VCaP (cell line): ENCODE data around the gene DNM3.
A peak's percentile ranks its signal among the peaks of the same experiment; 100 is the strongest.

Experiments
- H3K27ac ChIP-seq: fragments of 450-650 bp; 2 replicates; pipeline ENCODE4 v1.5.1; 2017
- TF ChIP-seq, protein P1 (sequence below): fragments of 450-650 bp; conservative IDR thresholded peaks from 2 replicates; pipeline ENCODE4 v1.5.1; 2017; ENCODE audit warnings: mild to moderate bottlenecking, moderate library complexity

The DNM3 gene

GRCh38 chr1:172275478-172275877 lies 434.2 kb downstream of the DNM3 start:
- peak overlapping the region; percentile 35 for H3K27ac ChIP-seq
- TF ChIP-seq, protein P1, sequence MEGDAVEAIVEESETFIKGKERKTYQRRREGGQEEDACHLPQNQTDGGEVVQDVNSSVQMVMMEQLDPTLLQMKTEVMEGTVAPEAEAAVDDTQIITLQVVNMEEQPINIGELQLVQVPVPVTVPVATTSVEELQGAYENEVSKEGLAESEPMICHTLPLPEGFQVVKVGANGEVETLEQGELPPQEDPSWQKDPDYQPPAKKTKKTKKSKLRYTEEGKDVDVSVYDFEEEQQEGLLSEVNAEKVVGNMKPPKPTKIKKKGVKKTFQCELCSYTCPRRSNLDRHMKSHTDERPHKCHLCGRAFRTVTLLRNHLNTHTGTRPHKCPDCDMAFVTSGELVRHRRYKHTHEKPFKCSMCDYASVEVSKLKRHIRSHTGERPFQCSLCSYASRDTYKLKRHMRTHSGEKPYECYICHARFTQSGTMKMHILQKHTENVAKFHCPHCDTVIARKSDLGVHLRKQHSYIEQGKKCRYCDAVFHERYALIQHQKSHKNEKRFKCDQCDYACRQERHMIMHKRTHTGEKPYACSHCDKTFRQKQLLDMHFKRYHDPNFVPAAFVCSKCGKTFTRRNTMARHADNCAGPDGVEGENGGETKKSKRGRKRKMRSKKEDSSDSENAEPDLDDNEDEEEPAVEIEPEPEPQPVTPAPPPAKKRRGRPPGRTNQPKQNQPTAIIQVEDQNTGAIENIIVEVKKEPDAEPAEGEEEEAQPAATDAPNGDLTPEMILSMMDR = no peak

- H3K27ac ChIP-seq = peak overlapping the region; percentile 35
- TF ChIP-seq, protein P1 = no peak
Observed at GRCh38 chr1:172276120-172276818, 435.0 kb downstream of the DNM3 start.

- H3K27ac ChIP-seq = no peak overlapping the region
- TF ChIP-seq, protein P1 = no peak
Observed at GRCh38 chr1:172277275-172277674, 436.0 kb downstream of the DNM3 start.

DNA sequence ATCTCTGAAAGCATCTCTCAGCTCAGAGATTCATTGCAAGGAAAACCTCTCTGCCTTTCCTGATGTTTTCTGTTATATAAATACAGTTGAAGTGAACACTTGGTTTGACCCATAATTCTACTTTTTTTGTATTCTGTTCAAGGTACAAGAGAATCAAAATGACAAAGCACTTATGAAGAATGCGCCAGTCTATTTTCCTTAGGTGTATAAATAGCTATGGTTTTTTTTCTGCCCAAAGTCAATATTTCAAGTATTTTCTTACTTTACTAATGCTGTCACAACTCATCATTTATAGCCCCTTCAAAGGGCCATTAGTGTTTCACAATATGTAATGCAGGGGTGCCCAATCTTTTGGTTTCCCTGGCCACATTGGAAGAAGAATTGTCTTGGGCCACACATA lies 436.7 kb downstream of the DNM3 start:
- H3K27ac ChIP-seq = no peak overlapping the region
- TF ChIP-seq, protein P1 = no peak

- no peak overlapping the region for H3K27ac ChIP-seq
- TF ChIP-seq, protein P1 = no peak
Observed at GRCh38 chr1:172278478-172278877, 437.2 kb downstream of the DNM3 start.

DNA sequence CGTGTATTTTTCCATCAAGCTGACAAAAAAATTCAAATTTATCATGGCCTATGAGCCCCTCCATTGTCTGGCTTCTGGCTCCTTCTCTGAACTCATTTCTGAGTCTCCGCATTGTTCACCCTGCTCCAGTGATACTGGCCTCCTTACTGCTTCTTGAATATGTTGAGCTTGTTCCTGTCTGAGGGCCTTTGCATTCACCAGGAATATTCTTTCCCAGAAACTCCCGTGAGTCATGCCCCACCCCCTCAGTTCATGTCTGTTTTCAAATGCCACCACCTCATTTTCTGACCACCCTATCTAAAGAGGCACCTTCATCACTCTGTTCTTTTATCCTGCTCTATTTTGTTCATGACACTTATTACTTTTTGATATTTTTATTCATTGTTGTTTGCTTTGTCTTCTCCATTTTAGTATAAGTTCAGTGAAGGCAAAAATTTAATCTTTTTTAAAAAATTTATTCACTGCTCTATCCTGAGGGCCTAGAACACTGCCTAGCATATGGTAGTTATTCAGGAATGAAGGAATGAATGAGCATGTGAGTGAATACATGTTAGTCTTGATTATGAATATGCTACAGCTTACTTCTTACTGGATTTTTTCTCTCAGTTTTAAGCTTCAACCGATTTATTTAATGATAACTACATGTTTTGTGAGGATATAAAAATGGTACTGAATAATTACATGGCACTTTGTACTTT lies 438.8 kb downstream of the DNM3 start:
- TF ChIP-seq, protein P1 = no peak
- H3K27ac ChIP-seq = no peak overlapping the region

- no peak overlapping the region for H3K27ac ChIP-seq
Observed at GRCh38 chr1:172283766-172284165, 442.5 kb downstream of the DNM3 start.

More at GRCh38 chr1:172283766-172284165, 442.5 kb downstream of the DNM3 start:
- TF ChIP-seq, protein P1 = no peak
